HG02884 (cell line): Measurements from ENCODE around the gene REST.
"Not testable (repeated sequence)": the region's sequence is repeated elsewhere in the genome, so short reads cannot be mapped to it uniquely, and the experiment has no call there.

Experiments
- ATAC-seq: cut with Tn5 transposase; IDR thresholded peaks from one replicate; pipeline ENCODE4 v1.9.1; 2021; ENCODE audit warnings: mild to moderate bottlenecking, moderate library complexity; ENCODE audit not compliant: unreplicated experiment

The REST gene, protein sequence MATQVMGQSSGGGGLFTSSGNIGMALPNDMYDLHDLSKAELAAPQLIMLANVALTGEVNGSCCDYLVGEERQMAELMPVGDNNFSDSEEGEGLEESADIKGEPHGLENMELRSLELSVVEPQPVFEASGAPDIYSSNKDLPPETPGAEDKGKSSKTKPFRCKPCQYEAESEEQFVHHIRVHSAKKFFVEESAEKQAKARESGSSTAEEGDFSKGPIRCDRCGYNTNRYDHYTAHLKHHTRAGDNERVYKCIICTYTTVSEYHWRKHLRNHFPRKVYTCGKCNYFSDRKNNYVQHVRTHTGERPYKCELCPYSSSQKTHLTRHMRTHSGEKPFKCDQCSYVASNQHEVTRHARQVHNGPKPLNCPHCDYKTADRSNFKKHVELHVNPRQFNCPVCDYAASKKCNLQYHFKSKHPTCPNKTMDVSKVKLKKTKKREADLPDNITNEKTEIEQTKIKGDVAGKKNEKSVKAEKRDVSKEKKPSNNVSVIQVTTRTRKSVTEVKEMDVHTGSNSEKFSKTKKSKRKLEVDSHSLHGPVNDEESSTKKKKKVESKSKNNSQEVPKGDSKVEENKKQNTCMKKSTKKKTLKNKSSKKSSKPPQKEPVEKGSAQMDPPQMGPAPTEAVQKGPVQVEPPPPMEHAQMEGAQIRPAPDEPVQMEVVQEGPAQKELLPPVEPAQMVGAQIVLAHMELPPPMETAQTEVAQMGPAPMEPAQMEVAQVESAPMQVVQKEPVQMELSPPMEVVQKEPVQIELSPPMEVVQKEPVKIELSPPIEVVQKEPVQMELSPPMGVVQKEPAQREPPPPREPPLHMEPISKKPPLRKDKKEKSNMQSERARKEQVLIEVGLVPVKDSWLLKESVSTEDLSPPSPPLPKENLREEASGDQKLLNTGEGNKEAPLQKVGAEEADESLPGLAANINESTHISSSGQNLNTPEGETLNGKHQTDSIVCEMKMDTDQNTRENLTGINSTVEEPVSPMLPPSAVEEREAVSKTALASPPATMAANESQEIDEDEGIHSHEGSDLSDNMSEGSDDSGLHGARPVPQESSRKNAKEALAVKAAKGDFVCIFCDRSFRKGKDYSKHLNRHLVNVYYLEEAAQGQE

DNA sequence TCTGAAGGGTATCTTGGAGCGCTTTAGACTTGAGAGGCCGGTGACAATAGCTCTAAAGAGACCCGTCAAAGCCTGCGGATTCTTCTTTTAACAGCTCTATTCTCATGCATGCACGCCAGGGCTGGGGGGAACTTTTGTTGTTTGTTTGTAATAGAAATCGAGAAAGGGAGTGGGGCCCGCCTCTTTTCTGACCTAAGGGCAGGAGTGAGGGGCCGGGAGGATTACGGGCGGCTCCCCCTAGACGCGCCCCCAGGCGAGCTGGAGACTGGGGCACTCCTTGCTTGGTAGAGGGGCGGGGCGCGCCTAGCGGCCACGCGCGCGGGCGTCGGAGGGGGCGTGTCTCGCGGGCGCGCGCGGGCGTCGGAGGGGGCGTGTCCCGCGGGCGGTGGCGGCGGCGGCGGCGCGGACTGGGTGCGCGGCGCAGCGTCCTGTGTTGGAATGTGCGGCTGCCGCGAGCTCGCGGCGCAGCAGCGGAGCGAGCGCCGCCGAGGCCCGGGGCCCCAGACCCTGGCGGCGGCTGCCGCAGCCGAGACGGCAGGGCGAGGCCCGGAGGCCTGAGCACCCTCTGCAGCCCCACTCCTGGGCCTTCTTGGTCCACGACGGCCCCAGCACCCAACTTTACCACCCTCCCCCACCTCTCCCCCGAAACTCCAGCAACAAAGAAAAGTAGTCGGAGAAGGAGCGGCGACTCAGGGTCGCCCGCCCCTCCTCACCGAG is at the start of gene REST:
Gene REST, plus strand, starts transcription at position 412 of the 717 bp plus-strand sequence. CDS start 2,739 bp downstream, outside the sequence.
- ATAC-seq, result peak; percentile 39

DNA sequence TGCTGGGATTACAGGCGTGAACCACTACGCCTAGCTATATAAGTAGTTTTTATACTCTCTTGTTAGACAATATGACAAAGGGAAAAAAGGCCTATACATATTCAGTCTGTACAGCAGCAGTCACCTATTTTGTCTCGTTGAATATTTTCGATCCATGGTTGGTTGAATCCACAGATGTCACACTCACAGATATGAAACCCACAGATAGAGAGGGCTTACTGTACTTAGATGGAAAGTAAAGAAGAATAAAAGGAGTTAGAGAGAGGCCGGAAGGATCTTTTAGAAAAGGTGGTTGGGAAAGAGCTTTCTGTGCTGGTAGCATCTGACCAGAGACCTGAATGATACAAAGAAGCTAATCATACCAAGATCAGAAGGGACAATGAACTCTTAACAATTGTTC is 47.9 kb upstream of the REST start:
- ATAC-seq, result no peak

DNA sequence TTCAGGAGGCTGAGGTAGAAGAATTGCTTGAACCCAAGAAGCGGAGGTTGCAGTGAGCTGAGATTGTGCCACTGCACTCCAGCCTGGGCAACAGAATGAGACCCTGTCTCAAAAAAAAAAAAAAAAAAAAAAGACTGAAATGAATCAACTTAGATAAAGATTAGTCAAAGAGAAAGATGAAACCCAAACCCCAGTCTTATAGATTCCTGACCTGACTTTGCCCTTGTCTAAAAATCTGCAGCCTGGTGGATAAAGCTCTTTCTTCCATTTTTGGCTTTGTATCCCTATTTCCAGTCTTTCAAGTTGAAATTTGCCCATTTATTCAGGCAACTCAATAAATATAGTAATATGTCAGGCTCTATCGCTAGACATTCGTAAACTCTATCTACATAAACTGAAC is 46.9 kb upstream of the REST start:
- ATAC-seq, result peak; percentile 44

DNA sequence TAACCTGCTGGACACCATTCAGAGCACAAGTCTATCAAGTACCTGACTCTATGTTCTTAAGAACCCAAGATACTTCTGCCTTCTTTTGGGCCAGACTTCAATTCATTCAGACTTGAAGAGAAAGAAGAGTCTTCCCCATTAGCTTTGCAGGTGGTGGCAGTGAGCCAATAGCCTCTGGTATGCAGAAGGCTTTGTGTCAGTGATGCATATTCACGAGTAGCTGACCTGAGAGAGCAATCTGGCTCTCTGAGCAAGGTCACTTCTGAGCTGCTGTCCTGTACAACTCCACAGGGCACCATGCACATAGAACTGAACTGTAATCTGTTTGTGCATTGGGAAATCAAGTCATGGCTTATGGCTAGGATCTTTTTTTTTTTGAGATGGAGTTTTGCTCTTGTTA is 46.3 kb upstream of the REST start:
- no peak for ATAC-seq

DNA sequence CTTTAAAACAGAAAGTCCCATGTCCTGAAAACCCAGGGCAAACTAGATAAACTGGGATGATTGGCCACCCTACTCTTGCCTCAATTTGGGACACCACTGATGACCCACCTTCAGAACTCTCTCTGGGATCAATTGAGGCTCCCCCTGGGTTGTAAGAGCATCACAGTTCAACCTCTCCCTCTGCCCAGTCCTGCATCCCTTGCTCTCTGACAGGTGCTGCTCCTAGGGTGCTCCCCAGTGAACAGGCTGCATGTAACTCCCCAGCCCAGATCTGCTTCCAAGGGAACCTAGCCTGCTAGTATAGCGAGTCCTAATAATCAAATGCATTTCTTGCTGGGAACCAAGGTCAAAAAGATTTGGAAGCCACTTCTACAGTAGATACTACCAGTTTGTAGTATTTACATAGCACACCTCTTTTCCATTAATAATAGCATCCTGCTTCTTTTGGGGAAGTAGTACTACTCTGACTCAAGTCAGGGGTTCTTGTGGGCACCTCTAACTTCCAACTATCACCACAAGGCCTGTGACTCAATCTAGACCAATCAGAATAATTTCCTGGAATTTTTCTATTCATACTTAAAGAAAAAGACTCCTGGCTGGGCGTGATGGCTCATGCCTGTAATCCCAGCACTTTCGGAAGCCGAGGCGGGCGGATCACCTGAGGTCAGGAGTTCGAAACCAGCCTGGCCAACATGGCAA is 44.1 kb upstream of the REST start:
- peak; percentile 44 for ATAC-seq

DNA sequence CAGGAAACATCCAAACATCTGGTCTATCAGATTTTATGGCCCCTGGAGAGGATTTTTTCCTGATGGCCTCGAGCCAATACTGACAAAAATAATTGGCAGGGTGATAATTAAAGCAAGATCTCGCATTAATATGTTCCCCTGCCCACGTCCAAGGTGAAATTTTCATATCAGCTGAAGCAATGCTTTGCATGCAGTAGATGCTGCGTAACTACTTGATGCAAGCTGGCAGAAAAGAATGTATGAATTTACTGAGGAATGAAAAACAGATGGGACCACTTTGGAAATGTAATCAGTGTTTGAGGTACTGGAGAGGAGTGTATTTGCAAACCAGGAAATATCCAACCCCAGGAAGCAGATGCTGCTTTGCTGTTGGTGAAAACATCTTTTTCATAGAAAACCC is 36.8 kb upstream of the REST start:
- ATAC-seq, result no peak

DNA sequence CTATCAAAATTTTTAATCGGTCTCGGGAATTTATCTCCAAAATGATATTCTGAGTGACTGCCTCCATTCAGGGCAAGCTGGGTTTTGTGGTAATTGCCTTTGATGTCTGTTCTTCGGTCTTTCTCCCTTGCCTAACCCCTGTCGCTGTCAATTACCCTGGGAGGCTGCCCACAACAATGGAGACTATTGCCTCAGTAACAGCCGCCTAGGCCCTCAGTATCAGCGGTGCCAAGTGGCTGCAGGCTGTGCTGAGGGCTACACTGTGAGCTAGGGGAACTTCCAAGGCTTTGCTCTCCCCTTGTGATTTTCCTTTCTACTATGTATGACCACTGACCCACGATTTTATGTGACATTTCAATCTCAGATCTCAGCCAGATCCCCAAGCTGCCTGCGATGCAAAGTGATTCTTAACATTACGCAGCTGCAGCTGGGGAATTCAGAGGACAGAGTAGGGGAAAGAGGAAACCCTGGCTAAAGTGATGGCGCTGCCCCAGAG is 36.3 kb upstream of the REST start:
- no peak for ATAC-seq

DNA sequence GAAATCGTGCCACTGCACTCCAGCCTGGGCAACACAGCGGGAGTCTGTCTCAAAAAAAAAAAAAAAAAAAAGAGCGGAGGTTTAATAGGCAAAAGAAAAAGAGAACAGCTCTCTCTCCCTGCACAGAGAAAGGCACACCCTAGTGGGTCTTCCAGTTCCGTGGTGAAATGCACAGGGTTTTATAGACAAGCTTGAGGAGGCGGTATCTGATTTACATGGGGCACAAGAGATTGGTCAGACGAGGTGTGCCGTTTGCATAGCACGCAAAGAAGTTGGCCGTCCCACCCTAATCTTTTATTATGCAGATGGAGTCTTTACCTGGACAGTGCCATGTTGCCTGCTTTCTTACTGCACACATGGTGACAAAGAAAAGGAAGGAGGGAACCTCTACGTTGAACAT is 33.5 kb upstream of the REST start:
- no peak for ATAC-seq

DNA sequence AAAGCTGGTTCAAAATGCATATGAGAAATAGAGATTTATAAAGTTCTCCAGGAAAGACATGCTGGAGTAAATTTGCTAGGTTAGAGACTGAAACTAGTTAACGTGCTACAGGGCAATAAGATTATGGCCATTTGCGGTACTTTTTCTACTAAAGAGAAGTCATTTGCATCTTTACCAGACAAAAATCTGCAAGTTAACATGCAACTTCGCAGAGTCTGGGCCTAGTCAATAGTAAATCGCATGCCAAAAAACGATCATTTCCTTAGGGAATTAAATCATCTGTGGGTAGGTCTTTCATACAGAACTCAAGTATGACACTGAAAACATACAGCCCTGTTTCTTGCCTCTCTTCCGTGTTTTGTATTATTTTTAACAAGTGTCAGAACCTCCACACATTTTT is 32.8 kb upstream of the REST start:
- ATAC-seq, result no peak

DNA sequence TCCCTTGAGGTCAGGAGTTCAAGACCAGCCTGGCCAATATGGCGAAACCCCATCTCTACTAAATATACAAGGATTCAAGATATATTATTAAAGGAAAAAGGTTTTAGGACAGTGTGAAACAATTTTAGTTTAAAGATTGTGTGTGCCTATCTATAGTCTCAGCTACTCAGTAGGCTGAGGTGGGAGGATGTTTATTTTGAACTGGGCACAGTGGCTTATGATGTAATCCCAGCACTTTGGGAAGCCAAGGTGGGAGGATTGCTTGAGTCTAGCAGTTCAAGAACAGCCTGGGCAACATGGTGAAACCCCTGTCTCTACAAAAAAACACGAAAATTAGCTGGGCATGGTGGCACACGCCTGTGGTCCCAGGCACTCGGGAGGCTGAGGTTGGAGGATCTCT is 31.4 kb upstream of the REST start:
- no peak for ATAC-seq

DNA sequence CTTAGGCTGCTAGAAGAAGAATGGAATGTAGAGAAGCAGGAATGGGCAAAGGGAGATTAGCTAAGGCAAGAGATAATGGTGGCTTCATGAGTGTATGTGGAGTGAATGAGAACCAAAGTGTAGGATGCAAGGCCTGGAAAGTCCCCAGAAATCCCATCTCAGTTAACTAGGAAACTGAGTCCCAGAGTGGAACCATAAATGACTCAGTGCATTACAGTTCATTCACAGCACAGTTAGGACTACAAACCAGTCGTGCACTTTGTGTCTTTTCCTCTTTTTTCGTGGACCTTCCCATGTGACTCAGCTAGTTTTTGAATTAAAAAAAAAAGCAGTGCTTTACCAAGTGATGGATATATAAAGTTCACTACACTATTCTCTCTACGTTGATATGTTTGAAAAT is 27.7 kb upstream of the REST start:
- ATAC-seq, result no peak

DNA sequence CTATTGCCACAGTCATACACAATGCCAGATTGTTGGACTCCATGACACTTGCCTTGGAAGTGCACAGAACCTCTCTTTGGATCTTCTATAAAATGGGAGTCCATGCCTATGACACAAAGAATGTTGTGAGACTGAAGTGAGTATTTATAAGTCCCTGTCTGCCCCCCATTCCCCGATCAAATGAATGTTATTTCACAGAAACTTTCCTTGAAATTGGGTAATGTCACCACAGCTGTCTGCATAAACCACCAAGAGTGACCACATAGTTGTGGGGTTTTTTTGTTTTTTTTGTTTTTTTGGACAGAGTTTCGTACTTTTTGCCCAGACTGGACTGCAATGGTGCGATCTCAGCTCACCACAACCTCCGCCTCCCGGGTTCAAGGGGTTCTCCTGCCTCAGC is 27.1 kb upstream of the REST start:
- no peak for ATAC-seq

DNA sequence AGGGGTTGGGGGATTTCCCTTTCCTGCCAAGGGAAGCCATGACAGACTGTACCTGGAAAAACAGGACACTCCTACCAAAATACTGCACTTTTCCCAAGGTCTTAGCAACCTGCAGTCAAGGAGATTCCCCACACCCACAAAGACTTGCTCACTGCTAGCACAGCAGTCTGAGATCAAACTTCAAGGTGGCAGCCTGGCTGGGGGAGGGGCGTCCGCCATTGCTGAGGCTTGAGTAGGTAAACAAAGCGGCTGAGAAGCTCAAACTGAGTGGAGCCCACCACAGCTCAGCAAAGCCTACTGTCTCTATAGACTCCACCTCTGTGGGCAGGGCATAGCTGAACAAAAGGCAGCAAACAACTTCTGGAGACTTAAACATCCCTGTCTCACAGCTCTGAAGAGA is 23.2 kb upstream of the REST start:
- ATAC-seq, result not testable (repeated sequence)

DNA sequence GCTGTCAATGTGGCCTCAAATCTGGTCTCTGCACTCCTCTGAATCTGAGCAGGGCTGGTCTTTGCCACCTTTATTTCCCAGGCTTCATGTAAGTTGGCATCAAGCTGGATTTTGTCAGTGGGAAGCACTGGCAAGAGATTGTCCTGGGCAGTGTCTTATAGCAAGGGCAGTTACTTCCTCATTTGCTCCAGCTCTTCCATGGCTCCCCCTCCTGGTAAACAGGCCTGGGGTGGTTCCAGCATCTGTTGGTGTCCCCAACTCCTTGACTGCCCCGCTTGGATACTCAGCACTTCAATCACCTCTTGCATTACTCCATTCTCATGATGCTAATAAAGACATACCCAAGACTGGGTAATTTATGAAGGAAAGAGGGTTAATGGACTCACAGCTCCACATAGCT is 15.0 kb upstream of the REST start:
- ATAC-seq, result no peak

DNA sequence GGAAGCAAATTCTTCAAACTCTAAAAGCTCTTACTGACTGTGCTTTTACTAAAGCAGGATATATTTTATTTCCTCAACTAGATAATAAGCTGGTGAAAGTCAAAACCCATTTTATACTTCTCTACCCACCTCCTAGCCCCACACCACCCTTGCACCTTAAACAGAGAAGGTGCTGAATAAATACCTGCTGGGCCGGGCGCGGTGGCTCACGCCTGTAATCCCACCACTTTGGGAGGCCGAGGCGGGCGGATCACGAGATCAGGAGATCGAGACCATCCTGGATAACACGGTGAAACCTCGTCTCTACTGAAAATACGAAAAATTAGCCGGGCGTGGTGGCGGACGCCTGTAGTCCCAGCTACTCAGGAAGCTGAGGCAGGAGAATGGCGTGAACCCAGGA is 9.9 kb upstream of the REST start:
- ATAC-seq, result not testable (repeated sequence)

DNA sequence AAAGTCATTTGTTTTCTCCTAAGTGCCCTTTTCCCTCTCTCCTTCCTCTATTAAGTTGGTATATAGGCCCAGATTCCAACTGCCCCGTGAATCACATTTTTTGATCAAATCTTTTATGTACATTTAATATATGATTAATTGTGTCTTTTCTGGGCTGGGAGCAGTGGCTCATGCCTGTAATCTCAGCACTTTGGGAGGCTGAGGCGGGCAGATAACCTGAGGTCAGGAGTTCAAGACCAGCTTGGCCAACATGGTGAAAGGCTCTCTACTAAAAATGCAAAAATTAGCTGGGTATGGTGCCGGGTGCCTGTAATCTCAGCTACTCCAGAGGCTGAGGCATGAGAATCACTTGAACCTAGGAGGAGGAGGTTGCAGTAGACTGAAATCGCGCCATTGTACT is 7.5 kb upstream of the REST start:
- not testable (repeated sequence) for ATAC-seq

DNA sequence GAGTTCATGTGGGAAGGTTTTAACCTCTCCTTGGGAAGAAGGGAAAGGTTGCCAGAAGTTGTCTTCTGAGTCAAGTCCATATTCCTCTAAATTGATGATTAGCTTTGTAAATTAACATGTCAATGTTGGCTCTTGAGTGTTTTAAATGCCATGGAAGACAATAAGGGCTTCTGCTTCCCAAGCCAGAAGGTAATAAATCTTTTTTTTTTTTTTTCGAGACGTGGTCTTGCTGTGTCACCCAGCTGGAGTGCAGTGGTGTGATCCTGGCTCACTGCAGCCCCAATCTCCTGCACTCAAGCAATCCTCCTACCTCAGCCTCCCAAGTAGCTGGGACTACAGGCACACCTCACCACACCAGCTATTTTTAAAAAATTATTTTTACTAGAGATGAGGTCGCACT is 5.0 kb upstream of the REST start:
- ATAC-seq, result no peak

DNA sequence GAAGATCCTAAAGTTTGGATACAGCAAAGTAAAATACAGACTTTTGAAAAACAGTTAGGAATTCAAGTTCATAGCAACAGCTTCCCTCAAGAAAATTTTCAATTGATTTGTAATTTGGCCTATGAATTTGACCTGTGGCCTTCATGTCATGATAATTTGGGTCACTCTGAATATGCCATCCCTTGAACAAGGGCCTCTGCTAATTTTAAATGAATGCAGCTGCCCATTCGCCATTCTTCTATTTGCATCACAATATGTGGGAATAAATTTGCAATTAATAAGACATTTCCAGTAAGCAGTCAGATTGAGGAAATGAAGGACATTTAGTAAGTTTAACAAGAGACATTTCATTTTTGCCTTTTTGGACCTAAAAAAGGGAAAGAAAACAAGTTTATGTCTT is 1.9 kb upstream of the REST start:
- ATAC-seq, result no peak

DNA sequence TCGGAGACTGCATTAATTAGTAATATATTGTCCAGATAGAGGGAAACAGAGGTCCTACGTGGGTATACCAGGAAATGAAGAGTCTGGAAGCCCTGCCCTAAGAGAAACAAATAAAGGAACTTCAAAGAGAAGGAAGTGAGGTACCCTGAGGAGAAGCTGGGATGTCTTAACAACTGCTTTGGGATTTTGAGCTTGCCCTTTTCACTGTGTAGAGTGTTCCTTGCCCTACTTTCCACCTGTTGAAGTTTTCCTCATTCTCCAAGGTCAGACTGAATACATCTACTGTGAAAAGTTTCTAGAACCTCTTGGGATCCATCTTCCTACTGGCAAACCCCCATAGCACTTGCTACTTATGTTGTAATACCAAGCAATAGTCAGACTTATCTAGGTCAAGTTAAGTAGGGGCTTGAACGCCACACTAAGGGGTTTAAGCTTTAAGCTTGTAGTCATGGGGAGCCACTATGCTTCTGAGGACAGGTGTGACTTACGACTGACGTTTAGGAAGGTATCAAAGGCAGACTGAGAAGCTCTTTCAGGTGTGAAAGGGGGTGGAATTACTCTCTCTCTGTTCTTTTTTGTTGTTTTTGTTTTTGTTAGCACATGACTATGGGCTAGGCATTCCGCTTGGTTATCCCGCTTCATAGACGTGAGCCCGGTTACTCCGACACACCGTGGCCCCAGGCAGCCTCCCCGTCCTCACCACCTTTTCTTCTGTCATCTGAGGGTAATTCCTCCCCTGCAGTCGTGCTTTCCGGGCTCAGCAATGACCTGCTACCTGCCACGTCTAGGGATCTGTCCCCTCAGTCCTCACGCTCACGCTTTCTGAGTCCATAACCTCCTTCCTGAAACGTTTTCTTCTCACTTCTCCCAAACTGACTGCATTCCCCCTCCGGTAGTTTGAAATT is 959 bp upstream of the REST start:
- ATAC-seq, result no peak
